ENCODE measurements around the gene KNSTRN.

The KNSTRN gene

GRCh38 chr15:40366457-40367370 lies 15.8 kb upstream of the KNSTRN start:
- no peak for DNase-seq

DNA sequence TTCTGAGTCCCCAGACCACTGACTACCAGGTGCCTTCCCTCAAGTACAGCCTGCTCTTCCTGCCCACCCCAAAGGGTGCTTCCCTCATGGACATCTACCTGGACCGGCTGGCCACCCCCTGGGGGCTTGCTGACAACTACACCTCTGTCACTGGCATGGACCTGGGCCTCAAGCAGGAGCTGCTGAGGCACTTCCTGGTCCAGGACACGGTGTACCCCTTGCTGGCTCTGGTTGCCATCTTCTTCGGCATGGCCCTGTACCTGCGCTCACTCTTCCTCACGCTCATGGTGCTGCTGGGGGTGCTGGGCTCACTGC lies 15.2 kb upstream of the KNSTRN start:
- no peak for DNase-seq

DNA sequence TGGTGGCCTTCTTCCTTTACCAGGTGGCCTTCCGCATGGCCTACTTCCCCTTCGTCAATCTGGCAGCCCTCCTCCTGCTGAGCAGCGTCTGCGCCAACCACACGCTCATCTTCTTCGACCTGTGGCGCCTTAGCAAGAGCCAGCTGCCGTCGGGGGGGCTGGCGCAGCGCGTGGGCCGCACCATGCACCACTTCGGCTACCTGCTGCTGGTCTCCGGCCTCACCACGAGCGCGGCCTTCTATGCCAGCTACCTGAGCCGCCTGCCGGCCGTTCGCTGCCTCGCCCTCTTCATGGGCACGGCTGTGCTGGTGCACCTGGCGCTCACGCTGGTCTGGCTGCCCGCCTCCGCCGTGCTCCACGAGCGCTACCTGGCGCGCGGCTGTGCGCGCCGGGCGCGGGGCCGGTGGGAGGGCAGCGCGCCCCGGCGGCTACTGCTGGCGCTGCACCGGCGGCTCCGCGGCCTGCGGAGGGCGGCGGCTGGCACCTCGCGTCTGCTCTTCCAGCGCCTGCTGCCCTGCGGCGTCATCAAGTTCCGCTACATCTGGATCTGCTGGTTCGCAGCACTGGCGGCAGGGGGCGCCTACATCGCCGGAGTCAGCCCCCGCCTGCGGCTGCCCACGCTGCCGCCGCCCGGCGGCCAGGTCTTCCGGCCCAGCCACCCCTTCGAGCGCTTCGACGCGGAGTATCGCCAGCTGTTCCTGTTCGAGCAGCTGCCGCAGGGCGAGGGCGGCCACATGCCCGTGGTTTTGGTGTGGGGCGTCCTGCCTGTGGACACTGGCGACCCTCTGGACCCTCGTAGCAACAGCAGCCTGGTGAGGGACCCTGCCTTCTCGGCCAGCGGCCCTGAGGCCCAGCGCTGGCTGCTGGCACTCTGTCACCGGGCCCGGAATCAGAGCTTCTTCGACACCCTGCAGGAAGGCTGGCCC lies 14.6 kb upstream of the KNSTRN start:
- no peak for DNase-seq

DNA sequence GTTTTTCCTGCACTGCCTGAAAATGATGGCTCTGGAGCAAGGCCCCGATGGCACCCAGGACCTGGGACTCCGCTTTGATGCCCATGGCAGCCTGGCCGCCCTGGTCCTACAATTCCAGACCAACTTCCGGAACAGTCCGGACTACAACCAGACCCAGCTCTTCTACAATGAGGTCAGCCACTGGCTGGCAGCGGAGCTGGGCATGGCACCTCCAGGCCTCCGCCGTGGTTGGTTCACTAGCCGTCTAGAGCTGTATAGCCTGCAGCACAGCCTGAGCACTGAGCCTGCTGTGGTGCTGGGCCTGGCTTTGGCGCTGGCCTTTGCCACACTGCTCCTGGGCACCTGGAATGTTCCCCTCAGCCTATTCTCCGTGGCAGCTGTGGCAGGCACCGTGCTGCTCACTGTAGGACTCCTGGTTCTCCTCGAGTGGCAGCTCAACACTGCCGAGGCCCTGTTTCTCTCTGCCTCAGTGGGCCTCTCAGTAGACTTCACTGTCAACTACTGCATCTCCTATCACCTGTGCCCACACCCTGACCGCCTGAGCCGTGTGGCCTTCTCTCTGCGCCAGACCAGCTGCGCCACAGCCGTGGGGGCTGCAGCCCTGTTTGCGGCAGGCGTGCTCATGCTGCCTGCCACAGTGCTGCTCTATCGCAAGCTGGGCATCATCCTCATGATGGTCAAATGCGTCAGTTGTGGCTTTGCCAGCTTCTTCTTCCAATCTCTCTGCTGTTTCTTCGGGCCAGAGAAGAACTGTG lies 13.6 kb upstream of the KNSTRN start:
- DNase-seq, result no peak

DNA sequence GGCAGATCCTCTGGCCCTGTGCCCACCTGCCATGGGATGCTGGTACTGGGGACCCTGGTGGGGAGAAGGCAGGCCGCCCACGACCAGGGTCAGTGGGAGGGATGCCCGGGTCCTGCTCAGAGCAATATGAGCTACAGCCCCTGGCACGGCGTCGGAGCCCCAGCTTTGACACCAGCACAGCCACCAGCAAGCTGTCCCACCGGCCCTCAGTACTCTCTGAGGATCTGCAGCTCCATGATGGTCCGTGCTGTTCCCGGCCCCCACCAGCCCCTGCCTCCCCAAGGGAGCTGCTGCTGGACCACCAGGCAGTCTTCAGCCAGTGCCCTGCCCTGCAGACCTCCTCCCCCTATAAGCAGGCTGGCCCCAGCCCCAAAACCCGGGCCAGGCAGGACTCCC lies 13.0 kb upstream of the KNSTRN start:
- no peak for DNase-seq

GRCh38 chr15:40369971-40370370 lies 12.6 kb upstream of the KNSTRN start:
- no peak for DNase-seq

GRCh38 chr15:40372981-40373380 lies 9.5 kb upstream of the KNSTRN start:
- DNase-seq, result no peak

GRCh38 chr15:40377606-40378005 lies 4.9 kb upstream of the KNSTRN start:
- no peak for DNase-seq

- no peak for DNase-seq
These were observed 3.1 kb upstream of the KNSTRN start for GRCh38 chr15:40379374-40379773.

DNA sequence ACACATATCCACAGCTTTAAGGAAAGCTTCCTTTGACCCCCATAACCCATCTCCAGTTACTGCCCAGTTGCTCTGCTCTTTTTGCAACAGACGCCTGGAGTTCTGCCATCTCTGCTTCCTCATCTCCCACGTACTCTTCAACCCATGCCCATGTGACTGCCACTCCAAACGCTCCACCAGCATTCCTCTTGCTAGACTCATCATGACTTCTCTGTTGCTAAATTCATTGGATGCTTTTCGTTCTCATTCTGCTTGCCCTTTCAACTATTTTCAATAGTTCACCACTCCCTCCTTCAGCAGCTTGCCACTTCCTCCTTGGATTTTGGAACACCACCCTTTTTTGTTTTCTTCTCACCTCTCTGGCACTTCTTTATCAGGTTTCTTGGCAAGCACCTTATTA lies 2.7 kb upstream of the KNSTRN start:
- DNase-seq, result no peak

DNA sequence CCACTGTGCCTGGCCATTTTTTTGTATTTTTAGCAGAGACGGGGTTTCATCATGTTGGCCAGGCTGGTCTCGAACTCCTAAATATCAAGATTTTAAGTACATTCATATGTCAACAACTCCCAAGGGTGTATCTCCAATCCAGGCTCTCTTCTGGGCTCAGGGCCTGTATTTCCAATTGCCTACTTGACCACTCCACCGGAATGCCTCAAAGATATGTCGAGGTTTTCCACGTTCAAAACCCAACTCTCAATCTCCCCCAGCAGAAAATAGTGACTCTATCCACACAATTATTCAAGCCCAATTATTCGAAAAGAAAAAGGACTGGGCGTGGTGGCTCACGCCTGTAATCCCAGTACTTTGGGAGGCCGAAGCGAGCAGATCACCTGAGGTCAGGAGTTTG lies 1.9 kb upstream of the KNSTRN start:
- DNase-seq, result no peak

- DNase-seq, result no peak
These were observed 547 bp upstream of the KNSTRN start for GRCh38 chr15:40381818-40382529.

- no peak for DNase-seq
These were observed 4.0 kb downstream of the KNSTRN start for GRCh38 chr15:40386480-40386879.

GRCh38 chr15:40388941-40389823 lies 6.7 kb downstream of the KNSTRN start:
- no peak for DNase-seq

GRCh38 chr15:40389824-40390595 lies 7.5 kb downstream of the KNSTRN start:
- DNase-seq, result no peak

- DNase-seq, result no peak
These were observed 10.7 kb downstream of the KNSTRN start for GRCh38 chr15:40392986-40393948.

DNA sequence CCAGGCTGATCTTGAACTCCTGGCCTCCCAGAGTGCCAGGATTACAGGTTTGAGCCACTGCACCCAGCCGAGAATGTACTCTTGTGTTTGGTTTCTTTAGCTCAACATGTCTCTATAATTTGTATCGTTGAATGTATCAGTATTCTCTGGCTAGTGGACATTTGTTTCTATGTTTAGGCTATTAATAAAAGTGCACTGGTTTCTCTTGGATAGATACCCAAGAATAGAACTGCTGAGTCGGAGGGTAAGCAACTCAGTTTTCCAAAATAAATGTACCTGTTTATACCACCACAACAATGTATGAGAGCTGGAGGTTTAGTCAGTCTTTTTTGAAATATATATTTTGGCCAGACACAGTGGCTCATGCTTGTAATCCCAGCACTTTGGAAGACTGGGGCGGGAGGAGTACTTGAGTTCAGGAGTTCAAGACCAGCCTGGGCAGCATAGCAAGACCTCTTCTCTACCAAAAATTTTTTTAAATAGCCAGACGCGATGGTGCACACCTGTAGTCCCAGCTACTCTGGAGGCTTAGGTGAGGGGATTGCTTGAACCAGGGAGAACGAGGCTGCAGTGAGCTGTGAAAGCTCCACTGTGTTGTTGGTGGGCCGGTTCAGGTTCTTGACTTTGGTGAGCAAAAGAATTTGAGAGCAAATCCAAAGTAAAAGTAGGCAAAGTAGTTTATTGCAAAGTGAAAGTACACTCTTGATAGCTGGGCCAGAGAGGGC lies 15.3 kb downstream of the KNSTRN start:
- no peak for DNase-seq

- no peak for DNase-seq
These were observed 15.9 kb downstream of the KNSTRN start for GRCh38 chr15:40398413-40398873.

DNA sequence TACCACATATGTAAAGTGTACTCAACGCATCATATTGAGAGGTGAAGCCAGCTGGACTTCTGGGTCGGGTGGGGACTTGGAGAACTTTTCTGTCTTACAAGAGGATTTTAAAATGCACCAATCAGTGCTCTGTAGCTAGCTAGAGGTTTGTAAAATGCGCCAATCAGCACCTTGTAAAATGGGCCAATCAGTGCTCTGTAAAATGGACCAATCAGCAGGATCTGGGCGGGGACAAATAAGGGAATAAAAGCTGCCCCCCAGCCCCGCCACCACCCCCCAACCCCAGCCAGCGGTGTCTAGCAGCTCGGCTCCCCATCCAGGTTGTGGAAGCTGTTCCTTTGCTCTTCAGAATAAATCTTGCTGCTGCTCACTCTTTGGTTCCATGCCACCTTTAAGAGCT lies 16.8 kb downstream of the KNSTRN start:
- no peak for DNase-seq
